VCaP (cell line): ENCODE data around the gene SERPINA6.

Experiments
- H3K27ac ChIP-seq: fragments of 450-650 bp; 2 replicates; pipeline ENCODE4 v1.5.1; 2017
- CTCF ChIP-seq: fragments of 450-650 bp; conservative IDR thresholded peaks from 2 replicates; pipeline ENCODE4 v1.5.1; 2017; ENCODE audit warnings: mild to moderate bottlenecking, moderate library complexity

Gene SERPINA6

GRCh38 chr14:94341656-94342333 lies 18.7 kb upstream of the SERPINA6 start:
- H3K27ac ChIP-seq, result no peak overlapping the region
- TF ChIP-seq CTCF, result no peak

- H3K27ac ChIP-seq, result no peak overlapping the region; the same call in 1 of the 2 replicates
- no peak for TF ChIP-seq CTCF
Observed at GRCh38 chr14:94340533-94340932, 17.4 kb upstream of the SERPINA6 start.

- H3K27ac ChIP-seq, result no peak overlapping the region
- TF ChIP-seq CTCF, result no peak
Observed at GRCh38 chr14:94338023-94338422, 14.9 kb upstream of the SERPINA6 start.

- TF ChIP-seq CTCF, result no peak
- H3K27ac ChIP-seq, result no peak overlapping the region
Observed at GRCh38 chr14:94337274-94337673, 14.1 kb upstream of the SERPINA6 start.

- H3K27ac ChIP-seq, result no peak overlapping the region
Observed at GRCh38 chr14:94334872-94335271, 11.7 kb upstream of the SERPINA6 start.

GRCh38 chr14:94332587-94332986 lies 9.5 kb upstream of the SERPINA6 start:
- no peak for TF ChIP-seq CTCF
- H3K27ac ChIP-seq, result no peak overlapping the region

More at GRCh38 chr14:94334872-94335271, 11.7 kb upstream of the SERPINA6 start:
- TF ChIP-seq CTCF, result no peak

- TF ChIP-seq CTCF, result no peak
- no peak overlapping the region for H3K27ac ChIP-seq
Observed at GRCh38 chr14:94332063-94332583, 9.0 kb upstream of the SERPINA6 start.
